ENCODE data around the gene MYLK2.

DNA sequence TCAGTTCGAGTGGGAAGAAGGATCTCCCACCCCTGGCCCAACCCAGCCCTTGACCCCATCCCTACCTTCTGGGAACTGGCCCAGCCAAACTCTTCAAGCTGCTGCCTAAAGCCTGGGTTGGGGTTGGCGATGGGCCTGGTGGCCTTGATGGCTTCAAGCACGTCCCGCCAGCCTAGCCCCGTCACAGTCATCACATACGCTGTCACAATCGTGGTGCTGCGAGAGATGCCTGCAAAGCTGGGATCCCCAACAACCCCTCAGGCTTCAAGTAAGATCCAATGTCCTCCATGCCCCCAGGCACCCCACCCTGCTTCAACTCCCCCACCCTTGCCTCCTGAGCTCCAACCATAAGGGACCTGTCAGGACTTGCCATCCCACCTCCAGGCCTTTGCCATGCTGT, 43.4 kb downstream of the MYLK2 start:
- TF ChIP-seq, protein P1, sequence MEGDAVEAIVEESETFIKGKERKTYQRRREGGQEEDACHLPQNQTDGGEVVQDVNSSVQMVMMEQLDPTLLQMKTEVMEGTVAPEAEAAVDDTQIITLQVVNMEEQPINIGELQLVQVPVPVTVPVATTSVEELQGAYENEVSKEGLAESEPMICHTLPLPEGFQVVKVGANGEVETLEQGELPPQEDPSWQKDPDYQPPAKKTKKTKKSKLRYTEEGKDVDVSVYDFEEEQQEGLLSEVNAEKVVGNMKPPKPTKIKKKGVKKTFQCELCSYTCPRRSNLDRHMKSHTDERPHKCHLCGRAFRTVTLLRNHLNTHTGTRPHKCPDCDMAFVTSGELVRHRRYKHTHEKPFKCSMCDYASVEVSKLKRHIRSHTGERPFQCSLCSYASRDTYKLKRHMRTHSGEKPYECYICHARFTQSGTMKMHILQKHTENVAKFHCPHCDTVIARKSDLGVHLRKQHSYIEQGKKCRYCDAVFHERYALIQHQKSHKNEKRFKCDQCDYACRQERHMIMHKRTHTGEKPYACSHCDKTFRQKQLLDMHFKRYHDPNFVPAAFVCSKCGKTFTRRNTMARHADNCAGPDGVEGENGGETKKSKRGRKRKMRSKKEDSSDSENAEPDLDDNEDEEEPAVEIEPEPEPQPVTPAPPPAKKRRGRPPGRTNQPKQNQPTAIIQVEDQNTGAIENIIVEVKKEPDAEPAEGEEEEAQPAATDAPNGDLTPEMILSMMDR (conservative IDR thresholded peaks at IDR 0.05), result no peak
- no peak for TF ChIP-seq ZFX (IDR thresholded peaks at IDR 0.05)
